HEK293 (cell line): ENCODE data around the gene PCNA.

Source experiments
- CTCF ChIA-PET: fragments of 350-600 bp; formaldehyde crosslinking; extraction: SDS; loops from one replicate; lab custom pipeline; 2021; ENCODE audit warnings: antibody characterized with exemption; lab: Yijun Ruan, JAX
- POLR2A ChIA-PET: fragments of 300-600 bp; formaldehyde crosslinking; extraction: SDS; loops from one replicate; lab custom pipeline; 2020; ENCODE audit warnings: antibody characterized with exemption, inconsistent platforms; lab: Yijun Ruan, JAX
- H3K27ac ChIP-seq: fragments of 200-500 bp; sonication (Bioruptor generic); 2 replicates; pipeline ENCODE4 v1.5.1; 2014; ENCODE audit warnings: low read depth, low read length, control low read depth, inconsistent platforms; ENCODE audit errors: extremely low read depth
- H3K36me3 ChIP-seq, 2 experiments: fragments of 200-500 bp in 1 of 2; sonication (Bioruptor generic) in 1 of 2; 1 replicate in 1 of 2; 2 replicates in 1 of 2; pipeline ENCODE4 v1.5.1; 2014 to 2017; ENCODE audit warnings: inconsistent platforms in 2 of 2, low read length in 2 of 2; ENCODE audit not compliant: control insufficient read depth in 2 of 2, insufficient read depth in 1 of 2
- H3K4me1 ChIP-seq: fragments of 200-500 bp; sonication (Bioruptor generic); 2 replicates; pipeline ENCODE4 v1.5.1; 2014; ENCODE audit warnings: mild to moderate bottlenecking, low read length, inconsistent platforms; ENCODE audit not compliant: control insufficient read depth, insufficient read depth
- H3K4me3 ChIP-seq: 2 replicates; pipeline ENCODE4 v1.5.1; 2011; ENCODE audit warnings: low read depth, mild to moderate bottlenecking, control low read depth, low read length, moderate library complexity
- H3K9me3 ChIP-seq: fragments of 200-500 bp; sonication (Bioruptor generic); 2 replicates; pipeline ENCODE4 v1.5.1; 2014; ENCODE audit warnings: low read depth, low read length, inconsistent platforms; ENCODE audit not compliant: control insufficient read depth, insufficient read depth
- GLI4 ChIP-seq: fragments of 450-650 bp; formaldehyde crosslinking; IDR thresholded peaks from 2 replicates; pipeline ENCODE4 v1.5.1; 2016; ENCODE audit warnings: missing biosample characterization, missing genetic modification characterization
- HOXC10 ChIP-seq: sonication (generic); formaldehyde crosslinking; IDR thresholded peaks from 2 replicates; pipeline ENCODE4 v1.8.1; 2023; ENCODE audit warnings: mild to moderate bottlenecking, missing genetic modification reagents
- OSR2 ChIP-seq: fragments of 450-650 bp; formaldehyde crosslinking; IDR thresholded peaks from 2 replicates; pipeline ENCODE4 v1.5.1; 2016; ENCODE audit warnings: missing biosample characterization, missing genetic modification characterization
- SCRT2 ChIP-seq: fragments of 450-650 bp; formaldehyde crosslinking; IDR thresholded peaks from 2 replicates; pipeline ENCODE4 v1.5.1; 2016; ENCODE audit warnings: missing biosample characterization, missing genetic modification characterization
- TSHZ1 ChIP-seq: fragments of 450-650 bp; formaldehyde crosslinking; IDR thresholded peaks from 2 replicates; pipeline ENCODE4 v1.5.1; 2016; ENCODE audit warnings: missing biosample characterization, missing genetic modification characterization, borderline replicate concordance
- ZFP37 ChIP-seq: fragments of 450-650 bp; formaldehyde crosslinking; IDR thresholded peaks from 2 replicates; pipeline ENCODE4 v1.5.1; 2016; ENCODE audit warnings: missing biosample characterization, missing genetic modification characterization
- ZFP41 ChIP-seq: fragments of 450-650 bp; formaldehyde crosslinking; IDR thresholded peaks from 2 replicates; pipeline ENCODE4 v1.5.1; 2016; ENCODE audit warnings: missing biosample characterization, missing genetic modification characterization, borderline replicate concordance
- ZNF10 ChIP-seq: fragments of 450-650 bp; formaldehyde crosslinking; IDR thresholded peaks from 2 replicates; pipeline ENCODE4 v1.5.1; 2017; ENCODE audit warnings: missing biosample characterization, missing genetic modification characterization
- ZNF214 ChIP-seq: fragments of 450-650 bp; formaldehyde crosslinking; IDR thresholded peaks from 2 replicates; pipeline ENCODE4 v1.5.1; 2017; ENCODE audit warnings: missing biosample characterization, mild to moderate bottlenecking, missing genetic modification characterization, borderline replicate concordance
- ZNF24 ChIP-seq: fragments of 450-650 bp; formaldehyde crosslinking; IDR thresholded peaks from 2 replicates; pipeline ENCODE4 v1.5.1; 2016; ENCODE audit warnings: missing biosample characterization, missing genetic modification characterization
- ZNF398 ChIP-seq: fragments of 450-650 bp; formaldehyde crosslinking; IDR thresholded peaks from 2 replicates; pipeline ENCODE4 v1.5.1; 2017; ENCODE audit warnings: missing biosample characterization, missing genetic modification characterization
- ZNF404 ChIP-seq: fragments of 450-650 bp; formaldehyde crosslinking; IDR thresholded peaks from 2 replicates; pipeline ENCODE4 v1.5.1; 2017; ENCODE audit warnings: missing biosample characterization, missing genetic modification characterization
- ZNF426 ChIP-seq: fragments of 450-650 bp; formaldehyde crosslinking; IDR thresholded peaks from 2 replicates; pipeline ENCODE4 v1.5.1; 2017; ENCODE audit warnings: missing biosample characterization, missing genetic modification characterization, mild to moderate bottlenecking, inconsistent platforms, moderate library complexity
- ZNF514 ChIP-seq: fragments of 450-650 bp; formaldehyde crosslinking; IDR thresholded peaks from 2 replicates; pipeline ENCODE4 v1.5.1; 2016; ENCODE audit warnings: missing biosample characterization, missing genetic modification characterization
- ZNF621 ChIP-seq: fragments of 450-650 bp; formaldehyde crosslinking; IDR thresholded peaks from 2 replicates; pipeline ENCODE4 v1.5.1; 2017; ENCODE audit warnings: missing biosample characterization, missing genetic modification characterization
- ZNF639 ChIP-seq: fragments of 450-650 bp; formaldehyde crosslinking; IDR thresholded peaks from 2 replicates; pipeline ENCODE4 v1.5.1; 2016; ENCODE audit warnings: missing biosample characterization, missing genetic modification characterization
- ZNF707 ChIP-seq: fragments of 450-650 bp; formaldehyde crosslinking; IDR thresholded peaks from 2 replicates; pipeline ENCODE4 v1.5.1; 2016; ENCODE audit warnings: missing biosample characterization, missing genetic modification characterization
- ZNF785 ChIP-seq: fragments of 450-650 bp; formaldehyde crosslinking; IDR thresholded peaks from 2 replicates; pipeline ENCODE4 v1.5.1; 2016; ENCODE audit warnings: missing biosample characterization, missing genetic modification characterization

PCNA gene

GRCh38 chr20:5118220-5119142, 1.3 kb downstream of the PCNA start (continued):
- TF ChIP-seq SCRT2: no peak

GRCh38 chr20:5116875-5117274, 2.9 kb downstream of the PCNA start:
- peaks cover 7% of the 10 kb centered on the region; the same call in 1 of the 2 replicates for H3K4me1 ChIP-seq
- H3K9me3 ChIP-seq: no peaks in the 10 kb centered on the region
- peaks cover 44 to 54% of the 10 kb centered on the region in 2 experiments for H3K36me3 ChIP-seq
- no peak for TF ChIP-seq ZNF214 (tag by site-specific recombination)
- TF ChIP-seq HOXC10 (CRISPR knock-in tag): no peak
- TF ChIP-seq ZNF514 (tag by site-specific recombination): no peak
- no peak for TF ChIP-seq ZFP41 (tag by site-specific recombination)
- no peak for TF ChIP-seq TSHZ1
- TF ChIP-seq GLI4 (tag by site-specific recombination): no peak
- TF ChIP-seq ZNF621: no peak
- no peak for TF ChIP-seq ZNF639 (tag by site-specific recombination)
- TF ChIP-seq ZNF404 (tag by site-specific recombination): no peak
- TF ChIP-seq OSR2 (tag by site-specific recombination): no peak
- TF ChIP-seq ZNF398 (tag by site-specific recombination): no peak
- TF ChIP-seq ZNF785 (tag by site-specific recombination): no peak
- no peak for TF ChIP-seq ZNF10 (tag by site-specific recombination)
- no peak for TF ChIP-seq ZNF426
- no peak for TF ChIP-seq ZFP37 (tag by site-specific recombination)
- no peak for TF ChIP-seq ZNF24 (tag by site-specific recombination)
- no peak for TF ChIP-seq ZNF707 (tag by site-specific recombination)
- ChIA-PET CTCF (interaction anchor here (0.7 to 2.7 kb wide), 2 partner anchors 36 to 89 kb away, joined by 3 to 11 read pairs; no protein-coding TSS in a partner anchor), POLR2A (interaction anchor here (4.0 kb wide), 1 partner anchor 10 kb away, joined by 23 read pairs; the partner anchor contains the start of gene CDS2)
- H3K27ac ChIP-seq: 0 out of 2 replicates have a peak overlapping the region, but pooled peaks have one; percentile 17
- H3K4me3 ChIP-seq: peak overlapping the region; percentile 85; the same call in 1 of the 2 replicates
